CD14-positive monocyte (primary cell): ENCODE data around the gene PDE4D. TPM values are rescaled to one million over a fixed set of nuclear protein-coding genes. Genes with fewer than 3 reads are reported as not detected.

Source experiments
- DNase-seq, 3 donors: peaks; one replicate each; pipeline ENCODE4 v3.0.0-alpha.2; 2011 to 2022
- H2AFZ ChIP-seq: 2 replicates; pipeline ENCODE4 v1.6.0; 2012; ENCODE audit warnings: mild to moderate bottlenecking, low read depth, low read length, inconsistent platforms; ENCODE audit not compliant: insufficient read depth, poor library complexity, severe bottlenecking
- H3K27ac ChIP-seq, 2 donors: 1 replicate in 1 of 2; 2 replicates in 1 of 2; pipeline ENCODE4 v1.5.1; 2012 to 2013; ENCODE audit warnings: low read length in 2 of 2, control low read depth in 1 of 2, inconsistent platforms in 1 of 2, low read depth in 1 of 2, mild to moderate bottlenecking in 1 of 2
- H3K27me3 ChIP-seq, 2 donors: one replicate each; pipeline versions ENCODE4 v1.6.0 to v1.6.1; 2011 to 2013; ENCODE audit warnings: low read length in 2 of 2; ENCODE audit not compliant: control insufficient read depth in 2 of 2, insufficient read depth in 2 of 2
- H3K36me3 ChIP-seq, 2 donors: replicated peaks in 1 of 2; 1 replicate in 1 of 2; 2 replicates in 1 of 2; pipeline versions ENCODE4 v1.5.1 to v1.6.1; 2012 to 2013; ENCODE audit warnings: low read length in 2 of 2, control low read depth in 1 of 2, inconsistent platforms in 1 of 2, mild to moderate bottlenecking in 1 of 2; ENCODE audit not compliant: insufficient read depth in 2 of 2, control insufficient read depth in 1 of 2
- H3K4me1 ChIP-seq, 2 donors: 1 replicate in 1 of 2; 2 replicates in 1 of 2; pipeline versions ENCODE4 v1.5.1 to v1.6.1; 2012 to 2013; ENCODE audit warnings: low read length in 2 of 2, control low read depth in 1 of 2, inconsistent platforms in 1 of 2, mild to moderate bottlenecking in 1 of 2, moderate library complexity in 1 of 2; ENCODE audit not compliant: insufficient read depth in 2 of 2, control insufficient read depth in 1 of 2
- H3K4me2 ChIP-seq: replicated peaks from 2 replicates; pipeline ENCODE3; 2012; ENCODE audit warnings: low read length, moderate library complexity, mild to moderate bottlenecking; ENCODE audit not compliant: poor library complexity, severe bottlenecking; ENCODE audit errors: extremely low read depth
- H3K4me3 ChIP-seq, 3 experiments: fragments of 200-600 bp in 1 of 3; sonication (generic) in 1 of 3; replicated peaks in 1 of 3; 1 replicate in 2 of 3; 2 replicates in 1 of 3; pipeline ENCODE4 v1.5.1; 2011 to 2013; ENCODE audit warnings: low read length in 3 of 3, mild to moderate bottlenecking in 3 of 3, control low read depth in 2 of 3, low read depth in 2 of 3, inconsistent platforms in 1 of 3, moderate library complexity in 1 of 3
- H3K79me2 ChIP-seq: 2 replicates; pipeline ENCODE4 v1.6.0; 2012; ENCODE audit warnings: mild to moderate bottlenecking, control low read depth, inconsistent platforms, low read length, moderate library complexity; ENCODE audit not compliant: insufficient read depth
- H3K9ac ChIP-seq: 2 replicates; pipeline ENCODE4 v1.6.0; 2017; ENCODE audit warnings: low read length, mild to moderate bottlenecking; ENCODE audit not compliant: insufficient read depth, poor library complexity, severe bottlenecking
- H3K9me3 ChIP-seq, 2 donors: replicated peaks in 1 of 2; 1 replicate in 1 of 2; 2 replicates in 1 of 2; pipeline versions ENCODE4 v1.5.1 to v1.6.1; 2012 to 2013; ENCODE audit warnings: low read length in 2 of 2, control low read depth in 1 of 2; ENCODE audit not compliant: control insufficient read depth in 1 of 2, insufficient read depth in 1 of 2
- H4K20me1 ChIP-seq: 2 replicates; pipeline ENCODE4 v1.6.0; 2012; ENCODE audit warnings: mild to moderate bottlenecking, low read length, control low read depth, moderate library complexity; ENCODE audit not compliant: insufficient read depth
- H3K27ac Mint-ChIP-seq, 7 donors: one replicate each; pipeline ENCODE4 v1.8.0; 2020; ENCODE audit warnings: mild to moderate bottlenecking in 7 of 7, mixed read lengths in 7 of 7, moderate library complexity in 6 of 7, inconsistent platforms in 2 of 7
- H3K27me3 Mint-ChIP-seq, 3 donors: one replicate each; pipeline ENCODE4 v1.8.0; 2021 to 2022; ENCODE audit warnings: low read depth in 3 of 3, mild to moderate bottlenecking in 3 of 3, mixed read lengths in 3 of 3, moderate library complexity in 3 of 3, inconsistent platforms in 1 of 3
- H3K36me3 Mint-ChIP-seq, 2 donors: one replicate each; pipeline ENCODE4 v1.8.0; 2020; ENCODE audit warnings: mixed read lengths in 2 of 2, inconsistent platforms in 1 of 2, mild to moderate bottlenecking in 1 of 2
- H3K4me1 Mint-ChIP-seq: one replicate; pipeline ENCODE4 v1.8.0; 2020; ENCODE audit warnings: mild to moderate bottlenecking, mixed read lengths
- H3K4me3 Mint-ChIP-seq, 2 donors: one replicate each; pipeline ENCODE4 v1.8.0; 2020; ENCODE audit warnings: mild to moderate bottlenecking in 2 of 2, mixed read lengths in 2 of 2, moderate library complexity in 1 of 2
- H3K9me3 Mint-ChIP-seq, 7 donors: one replicate each; pipeline ENCODE4 v1.8.0; 2020 to 2022; ENCODE audit warnings: mixed read lengths in 7 of 7, mild to moderate bottlenecking in 6 of 7, moderate library complexity in 6 of 7, inconsistent platforms in 2 of 7
- WGBS: methylation state at CpG from one replicate; pipeline ENCODE4 v1.1.5; 2013; ENCODE audit warnings: missing lambda C conversion rate; ENCODE audit not compliant: insufficient coverage; 5-methylcytosine and 5-hydroxymethylcytosine counted together
- intact Hi-C, 2 donors: fragments of 100-400 bp; cut with micrococcal nuclease; formaldehyde crosslinking; loops; one replicate each; pipeline versions ENCODE4 v1.15.0 to v1.15.1; 2023
- polyA plus RNA-seq, 3 donors: library from polyadenylated mRNA; depleted of rRNA in 1 of 3; unstranded in 2 of 3; stranded (reverse) in 1 of 3; fragments of 300-500 nt in 2 of 3; fragments of >200 nt in 1 of 3; fragmentation: Illumina TruSeq in 2 of 3; gene quantifications; 1 replicate in 2 of 3; 2 replicates in 1 of 3; pipeline ENCODE4 v1.2.3, GENCODE V29; 2012 to 2021
- TF ChIP-seq, protein P1 (sequence below): fragments of 200-600 bp; IDR thresholded peaks from one replicate; pipeline ENCODE4 v1.8.0; 2022; ENCODE audit warnings: antibody characterized with exemption, mild to moderate bottlenecking

The PDE4D gene
- polyA plus RNA-seq, 3 donors, result 1.9 to 3.4 (median 2.8) TPM

DNA sequence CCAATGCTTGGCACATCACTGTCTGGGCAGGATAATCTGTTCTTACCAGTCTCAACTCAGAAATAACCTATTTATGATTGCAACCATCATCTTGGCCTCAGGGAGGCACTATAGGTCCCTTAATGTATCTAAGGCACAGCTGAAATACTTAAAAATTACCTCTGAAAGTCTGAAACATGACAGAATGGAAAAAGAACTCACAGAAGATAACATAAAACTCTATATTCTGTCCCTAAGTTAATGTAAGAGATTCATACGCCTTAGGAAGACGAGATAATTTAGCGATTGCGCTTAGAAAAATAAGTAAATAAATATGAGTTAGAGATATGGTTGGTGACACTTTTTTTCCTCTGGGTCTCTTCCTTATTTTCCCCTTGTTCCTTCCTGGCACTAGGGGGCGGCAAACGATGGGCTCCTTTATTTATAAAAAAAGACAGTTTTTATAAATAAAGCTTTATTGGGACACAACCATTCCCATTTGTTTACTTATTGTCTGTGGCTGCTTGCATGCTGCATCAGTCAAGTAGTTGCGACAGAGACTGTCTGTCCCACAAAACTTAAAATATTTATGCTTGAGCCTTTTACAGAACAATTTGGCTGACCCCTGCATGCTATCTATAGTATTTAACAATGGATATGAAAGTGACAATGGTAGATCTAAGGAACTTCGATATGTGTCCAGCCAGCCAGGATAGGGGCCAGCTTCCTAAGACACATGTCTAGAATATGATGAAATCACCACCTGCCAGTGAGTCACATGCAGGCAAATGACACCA is 79.6 kb downstream of the PDE4D start:
- intact Hi-C loops, result loop anchor here (2.0 to 5.0 kb wide), 3 partner anchors 473 to 855 kb away; no protein-coding TSS in a partner anchor
- H4K20me1 ChIP-seq, result no peaks in the 10 kb centered on the region
- H3K9me3 ChIP-seq, result no peaks in the 10 kb centered on the region
- H3K27me3 ChIP-seq, result no peaks in the 10 kb centered on the region
- Mint-ChIP-seq H3K27me3 (peaks cover 0 to 6% (median 0%) of the 10 kb centered on the region in 3 donors), H3K4me3 (peak overlapping the region in 1 of 2 donors; percentile 44), H3K4me1 (peaks cover 12% of the 10 kb centered on the region), H3K9me3 (no peaks in the 10 kb centered on the region), H3K27ac (peak overlapping the region in 2 of 7 donors; percentile 20 to 22), H3K36me3 (no peaks in the 10 kb centered on the region)
- peak overlapping the region in 2 of 3 experiments; percentile 39 to 40 for H3K4me3 ChIP-seq
- peak overlapping the region; percentile 54 for H3K4me2 ChIP-seq
- H2AFZ ChIP-seq, result no peak overlapping the region
- no peaks in the 10 kb centered on the region for H3K79me2 ChIP-seq
- TF ChIP-seq, protein P1, sequence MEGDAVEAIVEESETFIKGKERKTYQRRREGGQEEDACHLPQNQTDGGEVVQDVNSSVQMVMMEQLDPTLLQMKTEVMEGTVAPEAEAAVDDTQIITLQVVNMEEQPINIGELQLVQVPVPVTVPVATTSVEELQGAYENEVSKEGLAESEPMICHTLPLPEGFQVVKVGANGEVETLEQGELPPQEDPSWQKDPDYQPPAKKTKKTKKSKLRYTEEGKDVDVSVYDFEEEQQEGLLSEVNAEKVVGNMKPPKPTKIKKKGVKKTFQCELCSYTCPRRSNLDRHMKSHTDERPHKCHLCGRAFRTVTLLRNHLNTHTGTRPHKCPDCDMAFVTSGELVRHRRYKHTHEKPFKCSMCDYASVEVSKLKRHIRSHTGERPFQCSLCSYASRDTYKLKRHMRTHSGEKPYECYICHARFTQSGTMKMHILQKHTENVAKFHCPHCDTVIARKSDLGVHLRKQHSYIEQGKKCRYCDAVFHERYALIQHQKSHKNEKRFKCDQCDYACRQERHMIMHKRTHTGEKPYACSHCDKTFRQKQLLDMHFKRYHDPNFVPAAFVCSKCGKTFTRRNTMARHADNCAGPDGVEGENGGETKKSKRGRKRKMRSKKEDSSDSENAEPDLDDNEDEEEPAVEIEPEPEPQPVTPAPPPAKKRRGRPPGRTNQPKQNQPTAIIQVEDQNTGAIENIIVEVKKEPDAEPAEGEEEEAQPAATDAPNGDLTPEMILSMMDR, result peak; percentile 92
- no peaks in the 10 kb centered on the region for H3K36me3 ChIP-seq
- whole genome bisulfite sequencing, result no CpG with 5 or more reads among the region's 8 CpGs
- peak; percentile 53 to 76 (median 70) for DNase-seq
- no peak overlapping the region for H3K9ac ChIP-seq
- peaks cover 10 to 14% of the 10 kb centered on the region in 2 donors for H3K4me1 ChIP-seq
- no peak overlapping the region for H3K27ac ChIP-seq

DNA sequence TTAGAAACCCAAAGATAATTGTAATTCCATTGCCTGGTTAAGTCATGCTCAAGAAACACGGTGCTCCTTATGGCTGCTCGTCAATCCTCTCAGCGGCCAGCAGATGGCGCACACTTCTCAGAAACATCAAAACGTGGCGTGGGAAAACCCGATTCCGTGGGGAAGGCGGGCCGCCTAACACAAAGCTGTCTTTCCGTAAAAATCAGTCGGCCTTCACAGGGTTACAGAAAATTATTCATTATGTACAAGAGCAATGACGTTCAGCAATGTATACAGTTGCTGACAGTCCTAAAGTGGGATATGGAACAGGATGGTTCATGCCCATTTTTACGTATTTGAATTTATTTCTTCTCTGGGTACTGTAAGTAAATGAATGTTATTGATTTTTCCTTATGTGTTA is 83.5 kb downstream of the PDE4D start:
- Histone ChIP-seq H3K9me3 (no peaks in the 10 kb centered on the region), H2AFZ (peak overlapping the region; percentile 62)

More for the DNA sequence above, 83.5 kb downstream of the PDE4D start:
- no peak overlapping the region for H3K9ac ChIP-seq
- H3K4me1 ChIP-seq, result peaks cover 10 to 14% of the 10 kb centered on the region in 2 donors
- H3K36me3 ChIP-seq, result no peaks in the 10 kb centered on the region
- H3K27me3 ChIP-seq, result no peaks in the 10 kb centered on the region
- H3K79me2 ChIP-seq, result no peaks in the 10 kb centered on the region
- H3K36me3 Mint-ChIP-seq, result no peaks in the 10 kb centered on the region
- no peaks in the 10 kb centered on the region for H4K20me1 ChIP-seq
- H3K27ac Mint-ChIP-seq, result no peak overlapping the region
- H3K4me1 Mint-ChIP-seq, result peaks cover 12% of the 10 kb centered on the region
- peak overlapping the region; percentile 67 to 76 for H3K4me3 Mint-ChIP-seq
- intact Hi-C loops, result loop anchor here (5.0 kb wide), 2 partner anchors 477 to 857 kb away; no protein-coding TSS in a partner anchor
- 0% methylated on average over 10 of the region's 14 CpGs for WGBS
- H3K27me3 Mint-ChIP-seq, result peaks cover 0 to 4% (median 0%) of the 10 kb centered on the region in 3 donors
- peak; percentile 60 to 82 (median 65) for DNase-seq
- peak overlapping the region in 1 of 3 experiments; percentile 50 for H3K4me3 ChIP-seq
- no peaks in the 10 kb centered on the region for H3K9me3 Mint-ChIP-seq
- TF ChIP-seq, protein P1, result peak; percentile 97
- no peak overlapping the region for H3K27ac ChIP-seq
- peak overlapping the region; percentile 61 for H3K4me2 ChIP-seq
